SK-N-SH (cell line): ENCODE measurements around the gene MUC20.

Experiments used
- ELF1 ChIP-seq: IDR thresholded peaks from 2 replicates; pipeline ENCODE4 v1.4.0; 2012
- EP300 ChIP-seq, 2 experiments: IDR thresholded peaks; 2 replicates each; pipeline versions ENCODE4 v1.4.0 to v1.6.1; 2012; ENCODE audit warnings: borderline replicate concordance in 1 of 2, low read depth in 1 of 2, low read length in 1 of 2
- GATA2 ChIP-seq: sonication (generic); formaldehyde crosslinking; IDR thresholded peaks from 2 replicates; pipeline ENCODE4 v1.5.0; 2020; ENCODE audit warnings: mild to moderate bottlenecking, missing genetic modification reagents
- POLR2AphosphoS5 ChIP-seq: IDR thresholded peaks from 2 replicates; pipeline ENCODE4 v1.6.1; 2012; ENCODE audit warnings: low read depth, low read length
- RFX5 ChIP-seq: IDR thresholded peaks from 2 replicates; pipeline ENCODE4 v1.6.1; 2012; ENCODE audit warnings: mild to moderate bottlenecking, improper control_type of control experiment, low read length
- TEAD4 ChIP-seq: IDR thresholded peaks from 2 replicates; pipeline ENCODE4 v1.4.0; 2012; ENCODE audit warnings: mild to moderate bottlenecking, borderline replicate concordance; ENCODE audit not compliant: insufficient read depth
- TF ChIP-seq, protein P1 (sequence below): fragments of 150-350 bp; IDR thresholded peaks from 2 replicates; pipeline ENCODE4 v1.6.1; 2017; ENCODE audit warnings: antibody characterized with exemption, low read length, low read depth, borderline replicate concordance
- TF ChIP-seq, protein P2 (sequence below): fragments of 200-600 bp; sonication (generic); IDR thresholded peaks from 2 replicates; pipeline ENCODE4 v1.6.1; 2017; ENCODE audit warnings: antibody characterized with exemption, mild to moderate bottlenecking, moderate library complexity

DNA sequence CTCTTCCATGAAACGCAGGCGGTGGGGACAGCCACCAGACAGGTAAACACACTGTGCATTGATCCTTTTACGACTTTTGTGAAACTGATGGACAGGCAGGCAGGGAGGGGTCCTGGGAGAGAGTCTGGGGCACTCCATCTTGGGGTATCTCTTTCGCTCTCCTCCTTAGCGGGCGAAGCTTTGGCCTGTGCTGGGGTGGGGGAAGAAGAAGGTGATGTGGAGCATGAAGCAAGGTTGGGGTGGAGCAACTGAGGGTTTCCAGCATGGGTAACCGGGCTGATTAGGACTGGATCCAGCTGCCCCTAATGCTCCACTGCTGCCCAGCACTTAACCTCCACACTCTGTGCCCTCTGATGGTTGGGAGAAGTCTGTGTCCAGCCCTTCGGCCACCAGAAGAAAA, 25.6 kb downstream of the MUC20 start:
- no peak for TF ChIP-seq POLR2AphosphoS5
- TF ChIP-seq ELF1: no peak
- TF ChIP-seq RFX5: no peak
- no peak for TF ChIP-seq GATA2 (CRISPR knock-in tag)
- no peak for TF ChIP-seq TEAD4
- TF ChIP-seq, protein P1, sequence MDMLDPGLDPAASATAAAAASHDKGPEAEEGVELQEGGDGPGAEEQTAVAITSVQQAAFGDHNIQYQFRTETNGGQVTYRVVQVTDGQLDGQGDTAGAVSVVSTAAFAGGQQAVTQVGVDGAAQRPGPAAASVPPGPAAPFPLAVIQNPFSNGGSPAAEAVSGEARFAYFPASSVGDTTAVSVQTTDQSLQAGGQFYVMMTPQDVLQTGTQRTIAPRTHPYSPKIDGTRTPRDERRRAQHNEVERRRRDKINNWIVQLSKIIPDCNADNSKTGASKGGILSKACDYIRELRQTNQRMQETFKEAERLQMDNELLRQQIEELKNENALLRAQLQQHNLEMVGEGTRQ: no peak
- TF ChIP-seq, protein P2, sequence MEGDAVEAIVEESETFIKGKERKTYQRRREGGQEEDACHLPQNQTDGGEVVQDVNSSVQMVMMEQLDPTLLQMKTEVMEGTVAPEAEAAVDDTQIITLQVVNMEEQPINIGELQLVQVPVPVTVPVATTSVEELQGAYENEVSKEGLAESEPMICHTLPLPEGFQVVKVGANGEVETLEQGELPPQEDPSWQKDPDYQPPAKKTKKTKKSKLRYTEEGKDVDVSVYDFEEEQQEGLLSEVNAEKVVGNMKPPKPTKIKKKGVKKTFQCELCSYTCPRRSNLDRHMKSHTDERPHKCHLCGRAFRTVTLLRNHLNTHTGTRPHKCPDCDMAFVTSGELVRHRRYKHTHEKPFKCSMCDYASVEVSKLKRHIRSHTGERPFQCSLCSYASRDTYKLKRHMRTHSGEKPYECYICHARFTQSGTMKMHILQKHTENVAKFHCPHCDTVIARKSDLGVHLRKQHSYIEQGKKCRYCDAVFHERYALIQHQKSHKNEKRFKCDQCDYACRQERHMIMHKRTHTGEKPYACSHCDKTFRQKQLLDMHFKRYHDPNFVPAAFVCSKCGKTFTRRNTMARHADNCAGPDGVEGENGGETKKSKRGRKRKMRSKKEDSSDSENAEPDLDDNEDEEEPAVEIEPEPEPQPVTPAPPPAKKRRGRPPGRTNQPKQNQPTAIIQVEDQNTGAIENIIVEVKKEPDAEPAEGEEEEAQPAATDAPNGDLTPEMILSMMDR: no peak
- TF ChIP-seq EP300 (IDR thresholded peaks at IDR 0.05; ENCODE audit: borderline replicate concordance in 1 of 2, low read depth in 1 of 2, low read length in 1 of 2): no peak
